Tibial nerve (tissue), 4 donors: ENCODE data around the gene CCDC174. TPM values are rescaled to one million over a fixed set of nuclear protein-coding genes. Genes with fewer than 3 reads are reported as not detected.
"Not testable (repeated sequence)": the region's sequence is repeated elsewhere in the genome, so short reads cannot be mapped to it uniquely, and the experiment has no call there.

Experiments used
- DNase-seq, 2 donors: peaks; one replicate each; pipeline ENCODE4 v3.0.0-alpha.2; 2019; ENCODE audit warnings: low spot score in 2 of 2
- H3K27ac ChIP-seq, 4 donors: fragments of 200-600 bp; sonication (generic) in 3 of 4; one replicate each; pipeline ENCODE4 v1.5.1; 2017 to 2019; ENCODE audit warnings: mild to moderate bottlenecking in 1 of 4
- H3K27me3 ChIP-seq, 2 donors: fragments of 200-600 bp; sonication (generic) in 1 of 2; one replicate each; pipeline versions ENCODE4 v1.5.1 to v1.6.0; 2017 to 2019
- H3K36me3 ChIP-seq, 3 donors: fragments of 200-600 bp; sonication (generic); one replicate each; pipeline ENCODE4 v1.5.1; 2018 to 2019
- H3K4me1 ChIP-seq, 4 donors: fragments of 200-600 bp; sonication (generic) in 3 of 4; one replicate each; pipeline ENCODE4 v1.5.1; 2017 to 2019
- H3K4me3 ChIP-seq, 4 donors: fragments of 200-600 bp; sonication (generic) in 3 of 4; one replicate each; pipeline ENCODE4 v1.5.1; 2017 to 2019; ENCODE audit warnings: mild to moderate bottlenecking in 1 of 4, moderate library complexity in 1 of 4
- H3K9me3 ChIP-seq, 4 donors: fragments of 200-600 bp; sonication (generic) in 3 of 4; one replicate each; pipeline ENCODE4 v1.5.1; 2017 to 2019
- CTCF ChIP-seq, 5 experiments: fragments of 200-600 bp in 3 of 5; fragments of 450-650 bp in 2 of 5; sonication (generic) in 3 of 5; IDR thresholded peaks; one replicate each; pipeline ENCODE4 v1.5.1; 2016 to 2019; ENCODE audit warnings: antibody characterized with exemption in 5 of 5, mild to moderate bottlenecking in 3 of 5, moderate library complexity in 2 of 5
- EP300 ChIP-seq, 2 donors: sonication (generic); formaldehyde crosslinking; IDR thresholded peaks; one replicate each; pipeline ENCODE4 v1.6.1; 2017; ENCODE audit warnings: antibody characterized with exemption in 2 of 2, mild to moderate bottlenecking in 1 of 2
- POLR2A ChIP-seq, 2 donors: fragments of 450-650 bp; IDR thresholded peaks; one replicate each; pipeline ENCODE4 v1.6.1; 2017; ENCODE audit warnings: antibody characterized with exemption in 2 of 2, mild to moderate bottlenecking in 2 of 2, moderate library complexity in 2 of 2
- WGBS, 2 donors: methylation state at CpG; one replicate each; pipeline ENCODE4 v1.1.5; 2018; 5-methylcytosine and 5-hydroxymethylcytosine counted together
- total RNA-seq, 4 donors: library from RNA; depleted of rRNA; stranded (reverse); fragments of >200 nt; gene quantifications; one replicate each; pipeline ENCODE4 v1.1.0, GENCODE V29; 2016

Gene CCDC174
- total RNA-seq, 4 donors from 2014 or later, result 13.5 to 34.3 (median 27.1) TPM

- DNase-seq, result no peak
- Histone ChIP-seq H3K4me1 (peaks cover 0 to 9% (median 2%) of the 10 kb centered on the region in 4 donors), H3K27me3 (peaks cover 0 to 53% of the 10 kb centered on the region in 2 donors), H3K9me3 (peaks cover 0 to 4% (median 0%) of the 10 kb centered on the region in 4 donors), H3K36me3 (no peaks in the 10 kb centered on the region), H3K4me3 (no peak overlapping the region), H3K27ac (no peak overlapping the region)
- 43 to 56% methylated on average over 7 of the region's 7 CpGs for WGBS, 2 donors
- TF ChIP-seq CTCF (IDR thresholded peaks at IDR 0.05) (no peak), EP300 (IDR thresholded peaks at IDR 0.05) (no peak), POLR2A (IDR thresholded peaks at IDR 0.05) (no peak)
These were observed 44.8 kb upstream of the CCDC174 start for GRCh38 chr3:14606669-14607339.

GRCh38 chr3:14608298-14608697 lies 43.3 kb upstream of the CCDC174 start:
- TF ChIP-seq POLR2A (IDR thresholded peaks at IDR 0.05) (no peak), EP300 (IDR thresholded peaks at IDR 0.05) (no peak), CTCF (IDR thresholded peaks at IDR 0.05) (no peak)
- 48 to 75% methylated on average over 2 to 3 of the region's 3 CpGs for WGBS, 2 donors
- Histone ChIP-seq H3K4me1 (no peaks in the 10 kb centered on the region), H3K36me3 (no peaks in the 10 kb centered on the region), H3K27ac (no peak overlapping the region), H3K9me3 (peaks cover 0 to 4% (median 0%) of the 10 kb centered on the region in 4 donors), H3K27me3 (peaks cover 0 to 41% of the 10 kb centered on the region in 2 donors), H3K4me3 (no peak overlapping the region)
- no peak for DNase-seq

- H3K4me1 ChIP-seq, H3K9me3 ChIP-seq, H3K27ac ChIP-seq, H3K4me3 ChIP-seq, DNase-seq, H3K36me3 ChIP-seq: not testable (repeated sequence)
- WGBS, 2 donors, result 86 to 98% methylated on average over 3 of the region's 3 CpGs
- peaks cover 0 to 34% of the 10 kb centered on the region in 2 donors for H3K27me3 ChIP-seq
These were observed 42.5 kb upstream of the CCDC174 start for GRCh38 chr3:14609058-14609457.

GRCh38 chr3:14609506-14609905 lies 42.1 kb upstream of the CCDC174 start:
- 81 to 83% methylated on average over 4 of the region's 4 CpGs for WGBS, 2 donors
- Histone ChIP-seq H3K27me3 (peaks cover 0 to 29% of the 10 kb centered on the region in 2 donors), H3K4me3 (no peak overlapping the region), H3K36me3 (no peaks in the 10 kb centered on the region), H3K4me1 (no peaks in the 10 kb centered on the region), H3K9me3 (no peaks in the 10 kb centered on the region), H3K27ac (no peak overlapping the region)
- no peak for DNase-seq
- TF ChIP-seq CTCF (IDR thresholded peaks at IDR 0.05), result no peak
- no peak for TF ChIP-seq EP300 (IDR thresholded peaks at IDR 0.05)
- no peak for TF ChIP-seq POLR2A (IDR thresholded peaks at IDR 0.05)

GRCh38 chr3:14609941-14610340 lies 41.6 kb upstream of the CCDC174 start:
- Histone ChIP-seq H3K36me3 (no peaks in the 10 kb centered on the region), H3K27me3 (peaks cover 0 to 28% of the 10 kb centered on the region in 2 donors), H3K9me3 (no peaks in the 10 kb centered on the region), H3K27ac (no peak overlapping the region), H3K4me1 (no peaks in the 10 kb centered on the region), H3K4me3 (no peak overlapping the region)
- DNase-seq, result no peak
- TF ChIP-seq CTCF (IDR thresholded peaks at IDR 0.05) (no peak), EP300 (IDR thresholded peaks at IDR 0.05) (no peak), POLR2A (IDR thresholded peaks at IDR 0.05) (no peak)
